Duodenal mucosa (tissue), 2 donors: ENCODE results near the gene ZXDC.

Experiments
- H3K27ac ChIP-seq: one replicate; pipeline ENCODE4 v1.7.0; 2013; ENCODE audit warnings: low read depth, low read length
- H3K27me3 ChIP-seq, 2 donors: one replicate each; pipeline ENCODE4 v1.7.0; 2013; ENCODE audit warnings: low read length in 2 of 2, control low read depth in 1 of 2; ENCODE audit not compliant: insufficient read depth in 2 of 2, control insufficient read depth in 1 of 2
- H3K36me3 ChIP-seq, 2 donors: one replicate each; pipeline ENCODE4 v1.7.0; 2013; ENCODE audit warnings: low read length in 2 of 2, control low read depth in 1 of 2; ENCODE audit not compliant: insufficient read depth in 2 of 2, control insufficient read depth in 1 of 2
- H3K4me1 ChIP-seq, 2 donors: one replicate each; pipeline ENCODE4 v1.7.0; 2013; ENCODE audit warnings: low read length in 2 of 2, control low read depth in 1 of 2; ENCODE audit not compliant: insufficient read depth in 2 of 2, control insufficient read depth in 1 of 2
- H3K4me3 ChIP-seq, 2 donors: one replicate each; pipeline ENCODE4 v1.7.0; 2013; ENCODE audit warnings: low read length in 2 of 2, low read depth in 1 of 2
- H3K9ac ChIP-seq, 2 donors: one replicate each; pipeline ENCODE4 v1.7.0; 2013; ENCODE audit warnings: low read length in 2 of 2, low read depth in 1 of 2
- H3K9me3 ChIP-seq, 2 donors: one replicate each; pipeline ENCODE4 v1.7.0; 2013; ENCODE audit warnings: low read length in 2 of 2, control low read depth in 1 of 2; ENCODE audit not compliant: control insufficient read depth in 1 of 2

The ZXDC gene

DNA sequence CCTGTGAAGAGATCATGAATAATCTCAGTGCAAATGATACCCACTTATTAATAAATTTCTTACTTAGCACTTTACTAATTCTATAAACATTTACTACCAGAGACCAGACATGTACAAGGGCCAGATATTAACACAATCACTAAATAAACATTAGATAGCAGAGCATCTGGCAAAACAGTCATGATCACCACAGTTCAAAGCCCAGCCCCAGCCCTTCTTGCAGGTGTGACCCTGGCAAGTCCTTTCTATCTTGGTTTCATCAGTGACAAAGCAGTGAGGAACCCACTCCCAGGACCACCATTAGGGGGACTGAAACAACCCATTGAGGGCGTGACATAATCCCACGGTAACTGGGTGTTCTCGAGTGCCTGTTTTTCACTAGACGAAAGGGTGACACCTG lies 11.6 kb downstream of the ZXDC start:
- Histone ChIP-seq H3K9ac (no peak overlapping the region), H3K4me3 (no peak overlapping the region), H3K27ac (no peak overlapping the region), H3K27me3 (no peaks in the 10 kb centered on the region), H3K36me3 (peaks cover 57 to 90% of the 10 kb centered on the region in 2 donors), H3K9me3 (no peaks in the 10 kb centered on the region), H3K4me1 (no peaks in the 10 kb centered on the region)

DNA sequence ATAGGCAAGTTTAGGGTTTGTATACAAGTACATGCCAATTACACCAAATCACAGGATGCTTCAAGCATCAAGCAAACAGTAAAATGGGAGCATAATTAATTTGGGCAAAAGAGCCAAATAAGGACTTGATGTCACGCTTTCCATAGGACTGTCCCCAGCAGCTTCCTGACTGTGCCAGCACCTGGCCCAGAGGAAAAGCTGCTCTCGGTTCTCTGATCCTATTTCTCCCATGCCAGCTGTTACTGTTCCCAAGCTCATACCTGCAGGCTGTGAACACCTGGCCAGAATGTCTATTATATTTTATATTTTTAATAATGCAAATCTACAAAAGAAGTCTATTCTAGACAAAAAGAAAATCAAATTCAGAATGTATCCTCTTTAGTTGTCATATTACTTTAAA lies 12.2 kb downstream of the ZXDC start:
- H3K9me3 ChIP-seq: no peaks in the 10 kb centered on the region
- no peak overlapping the region for H3K27ac ChIP-seq
- H3K4me3 ChIP-seq: no peak overlapping the region
- H3K9ac ChIP-seq: no peak overlapping the region
- H3K27me3 ChIP-seq: no peaks in the 10 kb centered on the region
- no peaks in the 10 kb centered on the region for H3K4me1 ChIP-seq
- peaks cover 54 to 90% of the 10 kb centered on the region in 2 donors for H3K36me3 ChIP-seq

DNA sequence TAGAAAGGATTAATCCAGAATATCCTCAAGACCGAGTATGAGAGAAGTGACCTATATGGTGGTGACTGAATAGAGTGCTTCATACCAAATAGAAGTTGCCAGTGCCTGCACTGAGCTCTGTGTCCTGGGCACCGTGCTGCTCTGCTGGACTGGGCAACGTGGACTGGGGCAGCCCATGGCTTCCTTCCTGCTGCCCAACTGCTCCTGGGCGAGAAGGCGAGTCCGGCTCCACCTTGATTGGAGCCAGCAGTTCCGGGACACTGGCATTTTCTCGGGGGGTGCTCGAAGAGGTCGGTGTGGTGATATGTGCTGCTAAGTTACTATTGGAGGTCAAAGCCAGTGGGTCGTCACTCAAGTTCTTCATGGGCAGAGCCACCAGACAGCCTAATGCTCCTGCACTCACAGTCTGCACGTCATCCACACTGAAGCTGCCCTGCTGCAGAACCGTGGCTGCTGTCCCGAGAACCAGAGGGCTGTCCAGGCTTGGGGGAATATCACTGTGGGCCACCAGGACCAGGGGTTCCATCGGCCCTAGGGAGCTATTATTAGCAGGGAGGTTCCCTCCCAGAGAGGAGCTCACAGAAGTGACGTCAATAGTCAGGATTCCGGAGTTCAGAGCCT lies 14.1 kb downstream of the ZXDC start:
- no peaks in the 10 kb centered on the region for H3K9me3 ChIP-seq
- H3K27me3 ChIP-seq: no peaks in the 10 kb centered on the region
- no peak overlapping the region for H3K9ac ChIP-seq
- no peak overlapping the region for H3K27ac ChIP-seq
- H3K36me3 ChIP-seq: peaks cover 60 to 88% of the 10 kb centered on the region in 2 donors
- H3K4me3 ChIP-seq: no peak overlapping the region
- no peaks in the 10 kb centered on the region for H3K4me1 ChIP-seq

DNA sequence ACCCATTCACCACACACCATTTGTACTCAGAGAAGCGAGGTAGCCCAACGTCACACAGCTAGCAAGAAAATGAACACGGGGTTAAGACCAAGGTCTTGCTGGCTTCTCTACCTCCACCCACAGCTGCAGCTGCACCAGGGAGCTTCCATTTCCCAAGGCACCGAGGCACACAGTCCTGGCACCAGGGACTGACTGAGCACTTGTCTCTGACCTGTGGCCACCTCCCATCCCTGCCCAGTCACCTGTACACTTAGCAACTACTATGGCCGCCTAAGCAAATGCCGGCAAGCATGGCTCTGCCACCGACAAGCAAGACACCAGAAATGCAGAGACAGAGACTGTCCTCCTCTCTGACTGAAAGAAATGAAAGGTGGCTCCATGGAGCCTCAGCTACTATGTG lies 15.3 kb downstream of the ZXDC start:
- Histone ChIP-seq H3K36me3 (peaks cover 52 to 82% of the 10 kb centered on the region in 2 donors), H3K27me3 (no peaks in the 10 kb centered on the region), H3K9me3 (no peaks in the 10 kb centered on the region), H3K27ac (no peak overlapping the region), H3K4me1 (no peaks in the 10 kb centered on the region), H3K9ac (no peak overlapping the region), H3K4me3 (no peak overlapping the region)

DNA sequence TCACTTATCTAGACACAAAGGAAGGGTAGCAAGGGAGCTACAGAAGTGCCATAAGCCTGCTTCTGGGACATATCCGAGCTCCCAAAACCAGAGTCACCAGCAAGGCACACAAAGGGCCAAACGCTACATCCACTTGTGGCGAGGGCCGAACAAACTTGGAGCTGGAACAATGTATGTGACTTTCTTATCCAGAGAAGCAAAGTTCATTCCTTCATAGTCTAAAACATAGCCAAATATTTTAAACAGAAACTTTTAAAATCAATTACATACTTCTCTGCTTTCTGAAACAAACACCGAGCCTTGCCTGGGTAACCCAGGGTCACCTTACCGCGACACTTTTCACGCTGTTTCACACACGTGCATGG lies 15.9 kb downstream of the ZXDC start:
- no peak overlapping the region for H3K27ac ChIP-seq
- H3K9ac ChIP-seq: no peak overlapping the region
- no peaks in the 10 kb centered on the region for H3K9me3 ChIP-seq
- H3K27me3 ChIP-seq: no peaks in the 10 kb centered on the region
- H3K4me3 ChIP-seq: no peak overlapping the region
- H3K36me3 ChIP-seq: peaks cover 46 to 82% of the 10 kb centered on the region in 2 donors
- no peaks in the 10 kb centered on the region for H3K4me1 ChIP-seq

DNA sequence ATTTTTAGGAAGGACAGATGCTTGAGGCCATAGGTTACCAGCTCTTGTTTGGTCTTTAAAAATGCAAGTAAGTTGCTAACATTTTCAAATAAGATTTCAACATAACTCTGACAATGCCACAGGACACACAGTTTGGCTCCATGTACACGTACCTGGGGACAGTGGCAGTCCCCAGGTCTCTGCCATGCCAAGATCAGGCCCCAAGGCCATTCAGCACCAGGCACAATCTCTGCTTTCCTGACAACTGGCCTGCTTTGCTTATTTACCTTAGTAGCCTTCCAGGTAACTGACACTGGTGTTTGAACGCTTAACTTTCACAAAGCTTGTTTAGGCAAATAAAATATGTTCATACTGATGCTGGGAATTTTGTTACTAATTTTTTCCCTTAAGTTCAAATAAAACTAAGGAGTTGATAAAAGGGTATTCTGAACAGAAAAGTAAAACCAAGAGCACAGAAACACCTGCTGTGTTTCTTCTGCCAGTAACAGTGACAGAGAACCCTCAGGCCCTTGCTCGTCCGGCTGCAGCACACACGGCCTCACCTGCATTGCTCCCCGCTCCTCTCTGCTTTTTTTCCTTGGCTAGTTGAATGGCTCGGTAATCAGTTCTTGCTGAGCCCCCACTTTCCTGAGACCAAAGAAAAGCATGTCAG lies 16.5 kb downstream of the ZXDC start:
- Histone ChIP-seq H3K9ac (no peak overlapping the region), H3K27ac (no peak overlapping the region), H3K27me3 (no peaks in the 10 kb centered on the region), H3K9me3 (no peaks in the 10 kb centered on the region), H3K36me3 (peaks cover 41 to 82% of the 10 kb centered on the region in 2 donors), H3K4me3 (no peak overlapping the region), H3K4me1 (no peaks in the 10 kb centered on the region)

DNA sequence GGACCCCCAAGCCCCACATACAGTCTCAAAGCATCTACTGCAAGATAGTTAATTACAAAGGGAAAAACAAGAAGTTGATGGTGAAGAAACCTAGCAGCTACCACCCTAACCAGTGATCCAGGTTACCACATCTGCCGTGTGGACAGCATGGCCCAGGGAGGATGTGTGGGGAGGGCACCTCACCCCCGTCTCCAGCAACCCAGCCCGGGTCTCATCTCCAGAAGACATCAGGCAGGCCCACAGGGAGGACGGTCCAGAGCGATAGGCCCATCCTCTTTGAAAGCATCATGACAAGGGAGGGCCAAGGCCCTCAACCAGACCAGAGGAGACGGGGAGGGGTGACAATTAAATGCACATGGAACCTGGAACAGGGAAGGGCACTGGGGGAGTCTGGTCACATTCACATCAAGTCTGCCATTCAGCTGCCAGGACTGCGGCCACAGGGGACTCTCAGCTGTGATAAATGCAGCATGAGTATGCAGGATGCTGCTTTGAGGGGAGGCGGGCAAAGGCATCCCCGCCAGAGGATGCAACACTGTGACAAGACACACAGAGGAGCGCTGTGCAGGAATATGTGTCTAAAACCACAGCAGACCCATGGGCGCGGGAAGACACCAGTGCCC lies 18.8 kb downstream of the ZXDC start:
- H3K4me3 ChIP-seq: no peak overlapping the region
- H3K4me1 ChIP-seq: no peaks in the 10 kb centered on the region
- no peaks in the 10 kb centered on the region for H3K27me3 ChIP-seq
- H3K27ac ChIP-seq: no peak overlapping the region
- no peaks in the 10 kb centered on the region for H3K9me3 ChIP-seq
- no peak overlapping the region for H3K9ac ChIP-seq
- peaks cover 37 to 83% of the 10 kb centered on the region in 2 donors for H3K36me3 ChIP-seq

DNA sequence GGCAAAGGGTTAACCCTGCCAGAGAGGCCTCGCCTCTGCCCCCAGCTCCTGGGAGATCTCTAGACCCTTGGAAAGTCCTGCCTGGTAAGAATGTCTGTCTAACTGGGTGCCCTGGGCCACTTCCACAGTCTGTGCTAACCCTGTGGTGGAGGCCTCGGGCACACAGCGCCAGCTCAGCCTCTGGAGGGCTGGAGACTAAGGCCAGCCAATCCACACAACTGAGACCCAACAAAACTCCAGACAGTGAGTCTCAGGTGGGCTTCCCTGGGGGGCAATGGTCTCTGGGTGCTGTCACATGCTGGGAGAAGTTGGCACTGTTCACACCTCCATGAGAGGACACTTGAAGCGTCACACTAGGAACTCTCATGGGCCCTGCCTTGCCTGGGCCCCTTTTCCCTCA lies 19.5 kb downstream of the ZXDC start:
- Histone ChIP-seq H3K4me1 (no peaks in the 10 kb centered on the region), H3K9ac (no peak overlapping the region), H3K4me3 (no peak overlapping the region), H3K27ac (no peak overlapping the region), H3K9me3 (no peaks in the 10 kb centered on the region), H3K36me3 (peaks cover 37 to 83% of the 10 kb centered on the region in 2 donors), H3K27me3 (no peaks in the 10 kb centered on the region)

DNA sequence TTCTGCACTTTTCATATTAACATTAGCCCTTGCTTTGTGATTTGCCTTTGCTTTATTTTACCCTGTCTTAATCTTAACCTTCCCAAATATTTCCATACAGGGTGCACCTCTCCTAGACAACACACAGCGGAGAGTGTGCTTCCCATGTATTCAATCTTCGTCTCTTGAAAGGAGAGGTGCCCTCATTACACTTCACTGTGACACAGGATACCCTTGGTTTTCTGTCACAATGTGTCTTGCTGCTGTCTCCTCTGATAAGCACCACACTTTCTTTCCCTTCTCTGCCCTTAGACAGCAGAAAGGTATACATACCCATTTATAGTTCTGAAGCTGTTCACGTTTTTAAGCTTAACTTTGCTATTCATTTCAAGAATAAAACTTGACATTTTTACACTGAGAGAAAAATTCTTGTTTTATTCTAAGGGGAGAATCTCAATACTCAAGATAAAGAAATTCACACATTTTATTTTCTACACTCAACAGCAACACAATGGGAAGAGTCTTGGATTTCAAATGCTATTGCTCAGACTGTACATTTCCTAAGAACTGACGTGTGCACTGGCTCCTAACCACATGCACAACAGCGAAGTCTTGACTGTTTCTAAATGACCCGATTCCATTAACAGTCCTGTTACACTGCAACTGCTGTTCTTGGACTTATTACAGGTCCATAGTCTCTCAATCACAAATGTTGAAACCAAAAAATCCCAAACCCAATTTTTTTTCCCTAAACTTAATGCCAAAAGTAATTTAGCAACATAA lies 21.1 kb downstream of the ZXDC start:
- H3K9me3 ChIP-seq: no peaks in the 10 kb centered on the region
- H3K9ac ChIP-seq: no peak overlapping the region
- H3K36me3 ChIP-seq: peaks cover 36 to 85% of the 10 kb centered on the region in 2 donors
- H3K27ac ChIP-seq: no peak overlapping the region
- no peak overlapping the region for H3K4me3 ChIP-seq
- no peaks in the 10 kb centered on the region for H3K27me3 ChIP-seq
- no peaks in the 10 kb centered on the region for H3K4me1 ChIP-seq

DNA sequence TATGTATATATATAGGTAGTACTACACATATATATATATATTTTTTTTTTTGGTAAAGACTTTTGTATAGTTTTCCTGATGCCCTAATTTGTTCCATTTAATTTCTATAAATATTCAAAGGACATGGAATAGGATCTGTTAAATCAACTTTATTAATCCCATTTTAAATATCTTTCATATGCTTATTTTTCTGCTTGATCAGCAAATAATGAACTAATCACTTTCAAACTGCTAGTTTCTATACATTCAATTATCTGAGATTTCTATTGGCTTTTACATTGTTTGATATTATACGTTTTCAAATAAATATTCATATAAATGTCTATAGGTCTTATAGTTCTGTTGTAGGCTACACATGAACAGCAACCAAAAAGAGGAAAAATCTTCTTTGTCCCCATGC lies 21.7 kb downstream of the ZXDC start:
- H3K4me1 ChIP-seq: no peaks in the 10 kb centered on the region
- H3K9ac ChIP-seq: no peak overlapping the region
- no peak overlapping the region for H3K4me3 ChIP-seq
- no peaks in the 10 kb centered on the region for H3K9me3 ChIP-seq
- peaks cover 34 to 85% of the 10 kb centered on the region in 2 donors for H3K36me3 ChIP-seq
- no peak overlapping the region for H3K27ac ChIP-seq
- H3K27me3 ChIP-seq: no peaks in the 10 kb centered on the region
